Measurements from ENCODE around the gene KCND3.

DNA sequence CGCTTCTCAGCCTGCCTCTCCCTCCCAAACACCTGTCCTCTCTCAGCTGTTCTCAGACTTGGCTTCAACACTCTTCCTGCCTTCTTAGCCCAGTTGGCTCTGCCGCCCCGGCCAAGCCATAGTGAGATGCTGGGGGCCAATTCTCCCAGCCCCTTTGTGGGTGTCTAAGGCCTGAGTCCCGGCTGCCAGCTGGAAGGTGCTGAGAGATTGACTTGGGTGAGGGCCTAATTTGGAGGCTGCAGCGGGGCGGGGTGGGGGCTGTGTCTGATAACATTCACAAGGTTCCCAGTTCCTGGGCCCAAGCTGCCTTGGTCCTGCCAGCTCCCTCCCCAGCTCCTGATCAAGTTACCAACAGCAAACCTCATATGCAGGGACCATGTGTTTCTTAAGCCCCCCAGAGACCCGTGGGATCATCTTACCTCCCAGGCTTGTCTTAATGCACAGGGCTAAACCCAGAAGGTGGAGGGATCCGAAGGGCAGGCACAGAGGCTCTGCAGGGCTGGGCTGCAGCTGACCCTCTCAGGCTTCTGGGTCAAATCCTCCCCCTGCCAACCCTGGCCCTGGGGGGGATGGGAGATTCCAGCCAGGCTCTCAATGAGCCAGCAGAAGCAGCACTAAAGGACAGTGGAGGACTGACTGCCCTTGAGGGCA lies 260.1 kb downstream of the KCND3 start:
- no peak for TF ChIP-seq POLR2AphosphoS5 (IDR thresholded peaks at IDR 0.05)
- TF ChIP-seq, protein P1, sequence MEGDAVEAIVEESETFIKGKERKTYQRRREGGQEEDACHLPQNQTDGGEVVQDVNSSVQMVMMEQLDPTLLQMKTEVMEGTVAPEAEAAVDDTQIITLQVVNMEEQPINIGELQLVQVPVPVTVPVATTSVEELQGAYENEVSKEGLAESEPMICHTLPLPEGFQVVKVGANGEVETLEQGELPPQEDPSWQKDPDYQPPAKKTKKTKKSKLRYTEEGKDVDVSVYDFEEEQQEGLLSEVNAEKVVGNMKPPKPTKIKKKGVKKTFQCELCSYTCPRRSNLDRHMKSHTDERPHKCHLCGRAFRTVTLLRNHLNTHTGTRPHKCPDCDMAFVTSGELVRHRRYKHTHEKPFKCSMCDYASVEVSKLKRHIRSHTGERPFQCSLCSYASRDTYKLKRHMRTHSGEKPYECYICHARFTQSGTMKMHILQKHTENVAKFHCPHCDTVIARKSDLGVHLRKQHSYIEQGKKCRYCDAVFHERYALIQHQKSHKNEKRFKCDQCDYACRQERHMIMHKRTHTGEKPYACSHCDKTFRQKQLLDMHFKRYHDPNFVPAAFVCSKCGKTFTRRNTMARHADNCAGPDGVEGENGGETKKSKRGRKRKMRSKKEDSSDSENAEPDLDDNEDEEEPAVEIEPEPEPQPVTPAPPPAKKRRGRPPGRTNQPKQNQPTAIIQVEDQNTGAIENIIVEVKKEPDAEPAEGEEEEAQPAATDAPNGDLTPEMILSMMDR (IDR thresholded peaks at IDR 0.05; ENCODE audit: poor library complexity, severe bottlenecking) = no peak
- no peak for TF ChIP-seq EZH2 (IDR thresholded peaks at IDR 0.05; ENCODE audit: borderline replicate concordance, insufficient read depth, low read length, poor library complexity, severe bottlenecking)
